ENCODE data around the gene CAMTA1. TPM values are rescaled to one million over a fixed set of nuclear protein-coding genes. Genes with fewer than 3 reads are reported as not detected.

CAMTA1 gene
- total RNA-seq, 1 donor from 2014 or later = 81.6 TPM

DNA sequence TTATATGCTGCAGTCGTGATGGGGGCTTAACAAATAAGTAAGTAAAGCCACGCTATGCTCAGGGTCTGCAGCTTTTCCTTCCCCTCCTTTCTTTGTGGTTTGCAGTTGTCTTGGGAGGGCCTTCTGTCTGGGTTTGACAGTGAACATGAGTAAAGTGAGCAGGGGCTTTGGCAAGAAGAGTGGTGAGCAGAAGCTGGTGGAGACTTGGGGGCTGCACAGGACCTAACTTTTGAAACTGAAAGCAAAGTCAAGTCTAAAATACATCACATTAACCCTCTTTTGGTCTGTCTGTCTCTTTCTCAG is 617.2 kb downstream of the CAMTA1 start:
- no peaks in the 10 kb centered on the region for H3K27me3 Mint-ChIP-seq (ENCODE audit: unreplicated experiment)
- peaks cover 8% of the 10 kb centered on the region for H3K36me3 Mint-ChIP-seq (ENCODE audit: unreplicated experiment)
- H3K9me3 Mint-ChIP-seq (ENCODE audit: unreplicated experiment) = peaks cover 17% of the 10 kb centered on the region
- peak; percentile 51 for DNase-seq (ENCODE audit: extremely low spot score, unreplicated experiment)
- peaks cover 25% of the 10 kb centered on the region for H3K4me1 Mint-ChIP-seq (ENCODE audit: unreplicated experiment)
- TF ChIP-seq, protein P1, sequence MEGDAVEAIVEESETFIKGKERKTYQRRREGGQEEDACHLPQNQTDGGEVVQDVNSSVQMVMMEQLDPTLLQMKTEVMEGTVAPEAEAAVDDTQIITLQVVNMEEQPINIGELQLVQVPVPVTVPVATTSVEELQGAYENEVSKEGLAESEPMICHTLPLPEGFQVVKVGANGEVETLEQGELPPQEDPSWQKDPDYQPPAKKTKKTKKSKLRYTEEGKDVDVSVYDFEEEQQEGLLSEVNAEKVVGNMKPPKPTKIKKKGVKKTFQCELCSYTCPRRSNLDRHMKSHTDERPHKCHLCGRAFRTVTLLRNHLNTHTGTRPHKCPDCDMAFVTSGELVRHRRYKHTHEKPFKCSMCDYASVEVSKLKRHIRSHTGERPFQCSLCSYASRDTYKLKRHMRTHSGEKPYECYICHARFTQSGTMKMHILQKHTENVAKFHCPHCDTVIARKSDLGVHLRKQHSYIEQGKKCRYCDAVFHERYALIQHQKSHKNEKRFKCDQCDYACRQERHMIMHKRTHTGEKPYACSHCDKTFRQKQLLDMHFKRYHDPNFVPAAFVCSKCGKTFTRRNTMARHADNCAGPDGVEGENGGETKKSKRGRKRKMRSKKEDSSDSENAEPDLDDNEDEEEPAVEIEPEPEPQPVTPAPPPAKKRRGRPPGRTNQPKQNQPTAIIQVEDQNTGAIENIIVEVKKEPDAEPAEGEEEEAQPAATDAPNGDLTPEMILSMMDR (IDR thresholded peaks at IDR 0.05) = no peak
- H3K27ac Mint-ChIP-seq (ENCODE audit: unreplicated experiment) = peak overlapping the region; percentile 92
- H3K4me3 Mint-ChIP-seq (ENCODE audit: unreplicated experiment) = no peak overlapping the region

GRCh38 chr1:7403265-7404045 is 618.2 kb downstream of the CAMTA1 start:
- Mint-ChIP-seq H3K9me3 (ENCODE audit: unreplicated experiment) (peaks cover 14% of the 10 kb centered on the region), H3K36me3 (ENCODE audit: unreplicated experiment) (peaks cover 8% of the 10 kb centered on the region), H3K27me3 (ENCODE audit: unreplicated experiment) (no peaks in the 10 kb centered on the region), H3K27ac (ENCODE audit: unreplicated experiment) (peak overlapping the region; percentile 92), H3K4me1 (ENCODE audit: unreplicated experiment) (peaks cover 25% of the 10 kb centered on the region), H3K4me3 (ENCODE audit: unreplicated experiment) (no peak overlapping the region)
- TF ChIP-seq, protein P1 (IDR thresholded peaks at IDR 0.05) = no peak
- peak; percentile 81 for DNase-seq (ENCODE audit: extremely low spot score, unreplicated experiment)

DNA sequence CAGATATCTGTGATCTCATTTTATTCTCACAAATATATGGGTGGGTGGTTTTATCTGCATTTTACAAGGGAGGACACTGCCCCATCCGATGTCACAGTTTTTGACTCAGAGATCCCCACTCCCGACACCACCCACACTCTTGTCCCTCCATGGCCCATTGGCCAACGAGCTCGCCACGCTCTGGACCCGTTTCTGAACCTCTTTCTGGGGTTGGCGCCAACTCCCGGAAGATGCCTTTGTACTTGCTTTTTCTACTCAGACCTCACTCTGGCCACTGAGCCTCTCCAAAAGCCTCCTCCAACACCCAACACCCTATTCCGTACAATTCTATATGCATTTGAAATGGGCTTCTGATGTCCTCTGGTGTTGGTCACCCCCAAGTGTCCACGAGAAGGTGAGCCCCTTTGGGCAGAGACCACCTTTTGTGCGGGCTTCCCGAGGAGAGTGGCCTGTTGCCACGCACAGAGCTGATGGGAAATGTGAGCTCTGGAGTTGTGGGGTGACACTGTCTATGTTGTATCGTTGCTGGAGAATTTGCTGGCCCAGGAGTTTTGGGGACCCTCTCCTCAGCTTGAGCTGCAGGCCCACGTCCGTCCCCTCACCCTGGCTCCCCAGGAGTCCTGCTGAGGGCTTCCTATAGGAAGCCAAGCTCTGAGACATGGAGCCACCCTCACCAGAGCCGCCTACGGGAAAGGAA is 618.9 kb downstream of the CAMTA1 start:
- no peaks in the 10 kb centered on the region for H3K27me3 Mint-ChIP-seq (ENCODE audit: unreplicated experiment)
- H3K9me3 Mint-ChIP-seq (ENCODE audit: unreplicated experiment) = peaks cover 7% of the 10 kb centered on the region
- no peak overlapping the region for H3K4me3 Mint-ChIP-seq (ENCODE audit: unreplicated experiment)
- H3K36me3 Mint-ChIP-seq (ENCODE audit: unreplicated experiment) = peaks cover 6% of the 10 kb centered on the region
- DNase-seq (ENCODE audit: extremely low spot score, unreplicated experiment) = peak; percentile 57
- H3K4me1 Mint-ChIP-seq (ENCODE audit: unreplicated experiment) = peaks cover 25% of the 10 kb centered on the region
- no peak overlapping the region for H3K27ac Mint-ChIP-seq (ENCODE audit: unreplicated experiment)
- TF ChIP-seq, protein P1 (IDR thresholded peaks at IDR 0.05) = no peak

- no peaks in the 10 kb centered on the region for H3K27me3 Mint-ChIP-seq (ENCODE audit: unreplicated experiment)
- no peaks in the 10 kb centered on the region for H3K36me3 Mint-ChIP-seq (ENCODE audit: unreplicated experiment)
- H3K4me3 Mint-ChIP-seq (ENCODE audit: unreplicated experiment) = no peak overlapping the region
- peaks cover 25% of the 10 kb centered on the region for H3K4me1 Mint-ChIP-seq (ENCODE audit: unreplicated experiment)
- H3K27ac Mint-ChIP-seq (ENCODE audit: unreplicated experiment) = no peak overlapping the region
- H3K9me3 Mint-ChIP-seq (ENCODE audit: unreplicated experiment) = no peaks in the 10 kb centered on the region
- TF ChIP-seq, protein P1 (IDR thresholded peaks at IDR 0.05) = no peak
- peak; percentile 70 for DNase-seq (ENCODE audit: extremely low spot score, unreplicated experiment)
Observed at GRCh38 chr1:7405844-7406500, 620.7 kb downstream of the CAMTA1 start.
